Brain microvascular endothelial cell (primary cell): ENCODE data around the gene CEMIP2.

Experiments
- DNase-seq: peaks from one replicate; pipeline ENCODE4 v3.0.0-alpha.2; 2020
- H3K27ac ChIP-seq: fragments of 250-450 bp; sonication (Bioruptor Pico); 2 replicates; pipeline ENCODE4 v1.5.1; 2020; ENCODE audit warnings: mild to moderate bottlenecking, moderate library complexity
- H3K27me3 ChIP-seq: fragments of 250-450 bp; sonication (Bioruptor Pico); replicated peaks from 2 replicates; pipeline ENCODE4 v1.5.1; 2020; ENCODE audit warnings: mild to moderate bottlenecking
- H3K36me3 ChIP-seq: fragments of 250-450 bp; sonication (Bioruptor Pico); replicated peaks from 2 replicates; pipeline ENCODE4 v1.5.1; 2020; ENCODE audit warnings: mild to moderate bottlenecking
- H3K4me3 ChIP-seq: 2 replicates; pipeline ENCODE4 v1.5.1; 2011; ENCODE audit warnings: low read depth, mild to moderate bottlenecking, control low read depth, low read length, moderate library complexity
- CTCF ChIP-seq: IDR thresholded peaks from 2 replicates; pipeline ENCODE4 v1.5.1; 2011; ENCODE audit warnings: low read depth, mild to moderate bottlenecking, moderate library complexity, low read length, control low read depth, inconsistent platforms; ENCODE audit errors: missing control alignments
- in situ Hi-C: cut with HindIII; loops from 2 replicates; pipeline ENCODE4 v1.10.0; 2017; ENCODE audit warnings: low sequenced_read_pairs, low pct_ligation_motif_present

Gene CEMIP2

GRCh38 chr9:71716138-71716909, 52.0 kb downstream of the CEMIP2 start:
- in situ Hi-C loops = no loop called here
- TF ChIP-seq CTCF = peak; percentile 39
- Histone ChIP-seq H3K27ac (no peak overlapping the region), H3K27me3 (no peaks in the 10 kb centered on the region), H3K4me3 (no peak overlapping the region), H3K36me3 (peaks cover 10% of the 10 kb centered on the region)
- no peak for DNase-seq

DNA sequence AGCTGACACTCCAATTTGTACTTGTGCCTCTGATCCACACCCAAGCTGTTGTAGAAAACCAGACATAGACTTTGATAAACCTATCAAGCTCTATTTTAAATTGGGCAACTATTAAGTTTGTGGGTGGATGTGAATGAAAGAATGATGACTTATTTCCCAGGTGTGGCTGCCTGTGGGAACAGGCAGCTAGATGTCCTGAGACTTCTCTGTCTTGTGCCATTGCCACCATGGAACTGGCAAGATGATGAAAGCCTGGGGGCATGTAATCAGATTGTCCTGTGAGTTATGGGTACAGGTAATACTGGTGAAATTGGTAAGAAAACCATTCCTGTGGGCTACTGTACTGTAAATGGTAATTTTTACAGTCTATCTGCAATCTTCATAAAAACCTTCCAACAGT, 57.5 kb downstream of the CEMIP2 start:
- Histone ChIP-seq H3K27ac (no peak overlapping the region), H3K4me3 (no peak overlapping the region), H3K27me3 (no peaks in the 10 kb centered on the region), H3K36me3 (peaks cover 14% of the 10 kb centered on the region)
- DNase-seq = no peak
- in situ Hi-C loops = no loop called here
- TF ChIP-seq CTCF = no peak

GRCh38 chr9:71710201-71710600, 58.1 kb downstream of the CEMIP2 start:
- no peak overlapping the region for H3K27ac ChIP-seq
- no peak for DNase-seq
- in situ Hi-C loops = no loop called here
- no peak for TF ChIP-seq CTCF
- H3K4me3 ChIP-seq = no peak overlapping the region
- no peaks in the 10 kb centered on the region for H3K27me3 ChIP-seq
- peaks cover 14% of the 10 kb centered on the region for H3K36me3 ChIP-seq

- no peaks in the 10 kb centered on the region for H3K27me3 ChIP-seq
- no peak overlapping the region for H3K4me3 ChIP-seq
- no peak for DNase-seq
- no peak overlapping the region for H3K27ac ChIP-seq
- H3K36me3 ChIP-seq = peaks cover 14% of the 10 kb centered on the region
- in situ Hi-C loops = no loop called here
- no peak for TF ChIP-seq CTCF
Measured at GRCh38 chr9:71709384-71709783, 58.9 kb downstream of the CEMIP2 start.

DNA sequence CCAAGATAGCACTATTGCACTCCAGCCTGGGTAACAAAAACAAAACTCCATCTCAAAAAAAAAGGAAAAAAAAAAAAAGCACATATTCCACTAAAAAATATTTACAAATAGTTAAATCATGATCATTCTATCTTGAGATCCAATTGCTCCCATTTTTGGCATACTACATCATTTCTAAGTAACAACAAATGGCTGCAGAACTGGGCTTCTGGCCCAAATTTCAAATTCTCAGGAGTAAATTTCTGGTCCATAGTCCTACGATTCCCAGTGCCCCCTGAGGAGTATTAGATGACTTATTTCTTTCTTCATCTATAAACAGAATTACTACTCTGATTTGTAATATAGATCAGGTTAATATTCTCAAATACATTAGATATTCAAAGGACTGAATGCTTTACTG, 62.1 kb downstream of the CEMIP2 start:
- in situ Hi-C loops = no loop called here
- H3K36me3 ChIP-seq = peaks cover 7% of the 10 kb centered on the region
- no peak overlapping the region for H3K4me3 ChIP-seq
- DNase-seq = no peak
- no peak overlapping the region for H3K27ac ChIP-seq
- TF ChIP-seq CTCF = no peak
- no peaks in the 10 kb centered on the region for H3K27me3 ChIP-seq

DNA sequence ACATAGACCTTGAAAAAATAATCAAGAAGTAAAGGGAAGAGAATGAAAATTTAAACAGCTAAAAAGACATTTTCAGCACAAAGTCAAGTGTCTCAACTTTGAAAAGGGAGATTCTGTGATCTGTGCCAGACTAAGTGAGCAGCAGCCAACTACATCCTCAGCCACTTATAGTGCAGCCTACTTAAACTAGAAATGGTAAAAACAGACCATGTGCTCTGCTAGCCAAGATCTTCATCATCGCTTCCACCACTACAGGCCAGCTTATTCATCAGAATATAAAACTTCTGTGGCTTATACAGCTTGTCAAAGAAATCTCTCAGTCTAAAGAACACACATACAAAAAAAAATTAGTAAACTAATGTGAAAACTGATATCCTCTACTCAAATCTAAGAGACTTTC, 63.5 kb downstream of the CEMIP2 start:
- H3K36me3 ChIP-seq = no peaks in the 10 kb centered on the region
- in situ Hi-C loops = no loop called here
- TF ChIP-seq CTCF = no peak

More for the DNA sequence above, 63.5 kb downstream of the CEMIP2 start:
- Histone ChIP-seq H3K27me3 (no peaks in the 10 kb centered on the region), H3K4me3 (no peak overlapping the region), H3K27ac (no peak overlapping the region)
- DNase-seq = no peak
